H1 (cell line): ENCODE results near the gene BMPR1A.

ENCODE experiments used
- EZH2 ChIP-seq: fragments of 200-600 bp; sonication (generic); IDR thresholded peaks from 2 replicates; pipeline ENCODE4 v1.7.1; 2012; ENCODE audit warnings: low read depth, mild to moderate bottlenecking, moderate library complexity, low read length, inconsistent platforms; ENCODE audit not compliant: severe bottlenecking
- TF ChIP-seq, protein P1 (sequence below): IDR thresholded peaks from 2 replicates; pipeline ENCODE4 v1.6.1; 2012; ENCODE audit warnings: inconsistent platforms
- TF ChIP-seq, protein P2 (sequence below), 3 experiments: IDR thresholded peaks; 1 replicate in 2 of 3; 2 replicates in 1 of 3; pipeline versions ENCODE4 v1.5.1 to v1.6.1; 2011; ENCODE audit warnings: low read length in 3 of 3, mild to moderate bottlenecking in 3 of 3, inconsistent platforms in 2 of 3, low read depth in 1 of 3, moderate library complexity in 1 of 3; ENCODE audit not compliant: insufficient read depth in 1 of 3; ENCODE audit errors: control extremely low read depth in 1 of 3

GRCh38 chr10:86756511-86757112 lies at the start of gene BMPR1A:
- TF ChIP-seq, protein P1, sequence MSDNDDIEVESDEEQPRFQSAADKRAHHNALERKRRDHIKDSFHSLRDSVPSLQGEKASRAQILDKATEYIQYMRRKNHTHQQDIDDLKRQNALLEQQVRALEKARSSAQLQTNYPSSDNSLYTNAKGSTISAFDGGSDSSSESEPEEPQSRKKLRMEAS, result peak; percentile 17; the same call in 1 of the 2 replicates
- no peak for TF ChIP-seq EZH2
- TF ChIP-seq, protein P2, sequence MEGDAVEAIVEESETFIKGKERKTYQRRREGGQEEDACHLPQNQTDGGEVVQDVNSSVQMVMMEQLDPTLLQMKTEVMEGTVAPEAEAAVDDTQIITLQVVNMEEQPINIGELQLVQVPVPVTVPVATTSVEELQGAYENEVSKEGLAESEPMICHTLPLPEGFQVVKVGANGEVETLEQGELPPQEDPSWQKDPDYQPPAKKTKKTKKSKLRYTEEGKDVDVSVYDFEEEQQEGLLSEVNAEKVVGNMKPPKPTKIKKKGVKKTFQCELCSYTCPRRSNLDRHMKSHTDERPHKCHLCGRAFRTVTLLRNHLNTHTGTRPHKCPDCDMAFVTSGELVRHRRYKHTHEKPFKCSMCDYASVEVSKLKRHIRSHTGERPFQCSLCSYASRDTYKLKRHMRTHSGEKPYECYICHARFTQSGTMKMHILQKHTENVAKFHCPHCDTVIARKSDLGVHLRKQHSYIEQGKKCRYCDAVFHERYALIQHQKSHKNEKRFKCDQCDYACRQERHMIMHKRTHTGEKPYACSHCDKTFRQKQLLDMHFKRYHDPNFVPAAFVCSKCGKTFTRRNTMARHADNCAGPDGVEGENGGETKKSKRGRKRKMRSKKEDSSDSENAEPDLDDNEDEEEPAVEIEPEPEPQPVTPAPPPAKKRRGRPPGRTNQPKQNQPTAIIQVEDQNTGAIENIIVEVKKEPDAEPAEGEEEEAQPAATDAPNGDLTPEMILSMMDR (IDR thresholded peaks at IDR 0.05; ENCODE audit: control extremely low read depth in 1 of 3, insufficient read depth in 1 of 3, low read depth in 1 of 3, low read length in 3 of 3), result no peak
